Ovary (tissue), 9 donors: ENCODE measurements around the gene GPA33. TPM values are rescaled to one million over a fixed set of nuclear protein-coding genes. Genes with fewer than 3 reads are reported as not detected.

ENCODE experiments used
- DNase-seq, 5 donors: peaks; one replicate each; pipeline ENCODE4 v3.0.0-alpha.2; 2019 to 2020
- H3K27ac ChIP-seq, 2 donors: fragments of 200-600 bp; one replicate each; pipeline versions ENCODE4 v1.5.1 to v1.8.0; 2019 to 2022
- H3K27me3 ChIP-seq: fragments of 200-600 bp; one replicate; pipeline ENCODE4 v1.8.0; 2022
- H3K36me3 ChIP-seq: fragments of 200-600 bp; sonication (generic); one replicate; pipeline ENCODE4 v1.5.1; 2019
- H3K4me1 ChIP-seq: one replicate; pipeline ENCODE4 v1.8.1; 2013; ENCODE audit warnings: mild to moderate bottlenecking, moderate library complexity; ENCODE audit not compliant: insufficient read depth
- H3K4me3 ChIP-seq: fragments of 200-600 bp; sonication (generic); one replicate; pipeline ENCODE4 v1.5.1; 2017
- H3K9me3 ChIP-seq, 2 donors: fragments of 200-600 bp in 1 of 2; sonication (generic) in 1 of 2; one replicate each; pipeline versions ENCODE4 v1.5.1 to v1.8.1; 2013 to 2019; ENCODE audit warnings: mild to moderate bottlenecking in 1 of 2, moderate library complexity in 1 of 2
- EP300 ChIP-seq: sonication (generic); formaldehyde crosslinking; IDR thresholded peaks from one replicate; pipeline ENCODE4 v1.6.1; 2017; ENCODE audit warnings: antibody characterized with exemption
- POLR2A ChIP-seq: fragments of 450-650 bp; IDR thresholded peaks from one replicate; pipeline ENCODE4 v1.6.1; 2017; ENCODE audit warnings: antibody characterized with exemption, mild to moderate bottlenecking, moderate library complexity
- WGBS, 3 donors: extraction: QIAGEN DNeasy Blood & Tissue Kit in 1 of 3; methylation state at CpG; one replicate each; pipeline versions ENCODE4 v1.1.5 to v1.1.7; 2013 to 2017; 5-methylcytosine and 5-hydroxymethylcytosine counted together
- intact Hi-C, 4 donors: fragments of 100-400 bp; cut with DNase I; formaldehyde crosslinking; loops; one replicate each; pipeline versions ENCODE4 v1.11.0 to v1.15.1; 2022 to 2023
- polyA plus RNA-seq, 2 donors: library from polyadenylated mRNA; stranded (reverse); fragments of 200-250 nt in 1 of 2; fragments of 350-450 nt in 1 of 2; fragmentation: Illumina TruSeq in 1 of 2; extraction: RNeasy Lipid Tissue Mini Kit (QIAGEN cat#74804) in 1 of 2; gene quantifications; one replicate each; pipeline ENCODE4 v1.2.3, GENCODE V29; 2013 to 2014
- total RNA-seq, 7 donors: library from RNA; depleted of rRNA in 2 of 7; stranded (reverse); fragments of >200 nt in 2 of 7; fragmentation: NEBNext Ultra II Directional in 3 of 7; extraction: Animal tissue kit (Norgen Biotek cat#: 25700) in 3 of 7; gene quantifications; one replicate each; pipeline versions ENCODE4 v1.1.0 to v1.2.4, GENCODE V29; 2016 to 2023
- TF ChIP-seq, protein P1 (sequence below), 3 donors: fragments of 450-650 bp in 2 of 3; fragments of 200-600 bp in 1 of 3; IDR thresholded peaks; one replicate each; pipeline versions ENCODE4 v1.5.1 to v1.8.0; 2016 to 2022; ENCODE audit warnings: antibody characterized with exemption in 3 of 3, mild to moderate bottlenecking in 1 of 3
- donor health status: DM: no; HTN: no; CAD: no; lungs with moderate emphysema.
- donor health status: DM: no; HTN: no; CAD: no.
- donor health status: Bipolar disorder and iron deficiency.
- donor health status: DM: yes; HTN: yes; CAD: no.
- donor health status: DM: no; HTN: no; CAD: no.
- donor health status: DM: yes; HTN: yes; CAD: no.

The GPA33 gene
- total and polyA plus RNA-seq, 9 donors: 0.06 to 1.3 (median 0.43) TPM; not detected in 5

DNA sequence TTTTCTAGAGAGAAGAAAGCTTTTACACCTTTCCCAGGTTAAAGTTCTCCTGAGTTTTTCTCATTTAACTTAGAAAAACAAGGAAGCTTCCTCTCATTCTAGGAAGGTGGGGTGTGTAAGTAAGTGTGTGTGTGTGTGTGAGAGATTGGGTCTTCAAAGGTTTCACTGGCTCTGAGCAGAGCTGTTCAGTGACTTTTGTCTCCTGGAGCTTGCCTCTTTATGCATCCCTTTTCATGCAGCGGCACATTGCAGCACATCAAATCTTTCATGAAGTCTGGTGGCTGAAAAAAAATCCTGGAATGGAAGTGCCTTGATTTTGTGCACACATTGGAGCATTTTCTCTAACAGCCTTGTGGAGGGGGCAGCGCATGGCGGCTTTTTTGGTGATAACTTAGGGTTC, 3.4 kb downstream of the GPA33 start:
- intact Hi-C loops: no loop called here
- Histone ChIP-seq H3K36me3 (no peaks in the 10 kb centered on the region), H3K27ac (no peak overlapping the region), H3K27me3 (no peaks in the 10 kb centered on the region), H3K9me3 (no peaks in the 10 kb centered on the region), H3K4me3 (no peak overlapping the region), H3K4me1 (no peaks in the 10 kb centered on the region)
- TF ChIP-seq POLR2A (no peak), EP300 (no peak)
- TF ChIP-seq, protein P1, sequence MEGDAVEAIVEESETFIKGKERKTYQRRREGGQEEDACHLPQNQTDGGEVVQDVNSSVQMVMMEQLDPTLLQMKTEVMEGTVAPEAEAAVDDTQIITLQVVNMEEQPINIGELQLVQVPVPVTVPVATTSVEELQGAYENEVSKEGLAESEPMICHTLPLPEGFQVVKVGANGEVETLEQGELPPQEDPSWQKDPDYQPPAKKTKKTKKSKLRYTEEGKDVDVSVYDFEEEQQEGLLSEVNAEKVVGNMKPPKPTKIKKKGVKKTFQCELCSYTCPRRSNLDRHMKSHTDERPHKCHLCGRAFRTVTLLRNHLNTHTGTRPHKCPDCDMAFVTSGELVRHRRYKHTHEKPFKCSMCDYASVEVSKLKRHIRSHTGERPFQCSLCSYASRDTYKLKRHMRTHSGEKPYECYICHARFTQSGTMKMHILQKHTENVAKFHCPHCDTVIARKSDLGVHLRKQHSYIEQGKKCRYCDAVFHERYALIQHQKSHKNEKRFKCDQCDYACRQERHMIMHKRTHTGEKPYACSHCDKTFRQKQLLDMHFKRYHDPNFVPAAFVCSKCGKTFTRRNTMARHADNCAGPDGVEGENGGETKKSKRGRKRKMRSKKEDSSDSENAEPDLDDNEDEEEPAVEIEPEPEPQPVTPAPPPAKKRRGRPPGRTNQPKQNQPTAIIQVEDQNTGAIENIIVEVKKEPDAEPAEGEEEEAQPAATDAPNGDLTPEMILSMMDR (IDR thresholded peaks at IDR 0.05): no peak
- no peak for DNase-seq
- WGBS, 3 donors: 44 to 73% (median 65%) methylated on average over 3 of the region's 3 CpGs

DNA sequence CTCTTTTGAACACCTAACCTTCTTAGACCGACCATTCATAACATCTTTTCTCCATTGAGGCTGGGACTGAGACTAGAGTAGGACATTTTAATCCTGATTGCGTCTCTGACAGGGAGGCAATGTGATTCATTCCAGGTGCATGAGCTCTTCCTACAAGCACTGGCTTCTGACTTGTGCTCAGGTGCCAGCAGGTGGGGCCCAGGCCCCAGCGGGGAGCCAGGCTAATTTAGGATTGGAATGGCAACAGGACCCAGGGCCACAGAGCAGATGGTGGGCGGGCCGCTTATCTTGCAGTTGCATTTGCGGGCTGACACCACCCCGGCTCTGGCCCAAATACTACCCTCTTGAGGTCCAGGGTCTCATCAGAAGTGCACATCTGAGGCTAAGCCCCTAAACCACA, 4.1 kb downstream of the GPA33 start:
- no peaks in the 10 kb centered on the region for H3K4me1 ChIP-seq
- TF ChIP-seq EP300 (no peak), POLR2A (no peak)
- TF ChIP-seq, protein P1 (IDR thresholded peaks at IDR 0.05): no peak
- WGBS, 3 donors: 88 to 91% (median 89%) methylated on average over 7 of the region's 7 CpGs
- no peaks in the 10 kb centered on the region for H3K36me3 ChIP-seq
- no peak overlapping the region for H3K27ac ChIP-seq
- no peak for DNase-seq
- no peaks in the 10 kb centered on the region for H3K27me3 ChIP-seq
- no peak overlapping the region for H3K4me3 ChIP-seq
- H3K9me3 ChIP-seq: no peaks in the 10 kb centered on the region
- intact Hi-C loops: no loop called here

DNA sequence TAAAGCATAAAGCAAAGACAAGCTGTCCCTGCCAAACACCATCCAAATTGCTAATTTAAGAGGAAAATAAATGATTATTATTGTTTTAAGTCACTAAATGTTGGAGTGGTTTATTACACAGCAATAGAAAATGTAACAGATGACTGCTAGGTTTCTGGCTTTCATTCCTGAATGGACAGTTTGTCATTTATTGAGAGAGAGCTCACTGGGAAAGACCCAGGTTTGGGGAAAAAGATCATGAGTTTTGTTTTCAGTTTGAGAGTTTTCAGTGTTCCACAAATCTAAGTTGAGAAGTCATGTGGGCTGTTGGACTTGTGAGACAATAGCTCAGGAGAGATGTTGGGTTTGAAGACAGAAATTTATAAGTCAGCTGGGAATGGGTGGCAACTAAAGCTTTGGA, 5.4 kb downstream of the GPA33 start:
- no peaks in the 10 kb centered on the region for H3K36me3 ChIP-seq
- DNase-seq: no peak
- no peak overlapping the region for H3K27ac ChIP-seq
- no peaks in the 10 kb centered on the region for H3K27me3 ChIP-seq
- TF ChIP-seq, protein P1 (IDR thresholded peaks at IDR 0.05): no peak
- no peak for TF ChIP-seq POLR2A
- no peak for TF ChIP-seq EP300
- no peak overlapping the region for H3K4me3 ChIP-seq
- H3K9me3 ChIP-seq: no peaks in the 10 kb centered on the region
- intact Hi-C loops: no loop called here
- H3K4me1 ChIP-seq: no peaks in the 10 kb centered on the region

DNA sequence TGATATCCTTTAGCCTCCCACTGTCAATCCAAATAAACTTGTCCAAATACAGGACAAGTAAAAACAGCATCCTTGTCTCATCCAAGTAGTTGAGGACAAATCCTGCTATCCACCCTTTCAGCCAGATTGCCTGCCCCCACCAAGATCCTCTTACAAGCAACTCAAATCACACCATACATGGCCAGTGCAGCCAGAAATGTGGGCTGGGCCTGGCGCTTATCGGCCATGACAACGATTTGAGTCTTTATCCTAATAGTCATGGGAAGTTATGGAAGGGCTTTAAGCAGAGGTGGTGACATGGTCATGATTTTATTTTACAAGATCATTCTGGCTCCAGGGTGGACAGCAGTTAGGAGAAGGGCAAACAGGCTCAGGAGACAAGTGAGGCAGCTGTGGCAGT, 6.3 kb downstream of the GPA33 start:
- 57 to 93% (median 81%) methylated on average over 3 of the region's 3 CpGs for WGBS, 3 donors
- intact Hi-C loops: no loop called here
- TF ChIP-seq POLR2A: no peak
- TF ChIP-seq, protein P1 (IDR thresholded peaks at IDR 0.05): no peak
- no peak for TF ChIP-seq EP300

More for the DNA sequence above, 6.3 kb downstream of the GPA33 start:
- Histone ChIP-seq H3K9me3 (no peaks in the 10 kb centered on the region), H3K27ac (no peak overlapping the region), H3K27me3 (no peaks in the 10 kb centered on the region), H3K36me3 (no peaks in the 10 kb centered on the region), H3K4me1 (no peaks in the 10 kb centered on the region), H3K4me3 (no peak overlapping the region)
- DNase-seq: no peak
